Measurements from ENCODE around the gene SLC22A23.
A peak's percentile ranks its signal among the peaks of the same experiment; 100 is the strongest.

Gene SLC22A23

GRCh38 chr6:3438190-3439167 is 18.4 kb downstream of the SLC22A23 start:
- DNase-seq (ENCODE audit: low spot score): no peak

GRCh38 chr6:3433005-3433404 is 23.8 kb downstream of the SLC22A23 start:
- no peak overlapping the region for H3K4me3 ChIP-seq (ENCODE audit: severe bottlenecking)
- ATAC-seq (ENCODE audit: low read depth) (no peak), DNase-seq (ENCODE audit: low spot score) (no peak)
- H3K9me3 ChIP-seq (ENCODE audit: severe bottlenecking): no peaks in the 10 kb centered on the region
- H3K27ac ChIP-seq (ENCODE audit: poor library complexity, severe bottlenecking): peak overlapping the region; percentile 88
- TF ChIP-seq, protein P1, sequence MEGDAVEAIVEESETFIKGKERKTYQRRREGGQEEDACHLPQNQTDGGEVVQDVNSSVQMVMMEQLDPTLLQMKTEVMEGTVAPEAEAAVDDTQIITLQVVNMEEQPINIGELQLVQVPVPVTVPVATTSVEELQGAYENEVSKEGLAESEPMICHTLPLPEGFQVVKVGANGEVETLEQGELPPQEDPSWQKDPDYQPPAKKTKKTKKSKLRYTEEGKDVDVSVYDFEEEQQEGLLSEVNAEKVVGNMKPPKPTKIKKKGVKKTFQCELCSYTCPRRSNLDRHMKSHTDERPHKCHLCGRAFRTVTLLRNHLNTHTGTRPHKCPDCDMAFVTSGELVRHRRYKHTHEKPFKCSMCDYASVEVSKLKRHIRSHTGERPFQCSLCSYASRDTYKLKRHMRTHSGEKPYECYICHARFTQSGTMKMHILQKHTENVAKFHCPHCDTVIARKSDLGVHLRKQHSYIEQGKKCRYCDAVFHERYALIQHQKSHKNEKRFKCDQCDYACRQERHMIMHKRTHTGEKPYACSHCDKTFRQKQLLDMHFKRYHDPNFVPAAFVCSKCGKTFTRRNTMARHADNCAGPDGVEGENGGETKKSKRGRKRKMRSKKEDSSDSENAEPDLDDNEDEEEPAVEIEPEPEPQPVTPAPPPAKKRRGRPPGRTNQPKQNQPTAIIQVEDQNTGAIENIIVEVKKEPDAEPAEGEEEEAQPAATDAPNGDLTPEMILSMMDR (IDR thresholded peaks at IDR 0.05; ENCODE audit: poor library complexity, severe bottlenecking): no peak
- no peaks in the 10 kb centered on the region for H3K27me3 ChIP-seq (ENCODE audit: insufficient read depth, poor library complexity, severe bottlenecking)
- peaks cover 29% of the 10 kb centered on the region for H3K4me1 ChIP-seq (ENCODE audit: insufficient read depth, poor library complexity, severe bottlenecking)
- no peaks in the 10 kb centered on the region for H3K36me3 ChIP-seq (ENCODE audit: low read depth)

More at GRCh38 chr6:3438190-3439167, 18.4 kb downstream of the SLC22A23 start:
- no peaks in the 10 kb centered on the region for H3K27me3 ChIP-seq (ENCODE audit: insufficient read depth, poor library complexity, severe bottlenecking)
- peaks cover 17% of the 10 kb centered on the region for H3K4me1 ChIP-seq (ENCODE audit: insufficient read depth, poor library complexity, severe bottlenecking)
- peak; percentile 85 for ATAC-seq (ENCODE audit: low read depth)
- H3K36me3 ChIP-seq (ENCODE audit: low read depth): no peaks in the 10 kb centered on the region
- TF ChIP-seq, protein P1 (IDR thresholded peaks at IDR 0.05; ENCODE audit: poor library complexity, severe bottlenecking): no peak
- H3K4me3 ChIP-seq (ENCODE audit: severe bottlenecking): no peak overlapping the region
- no peaks in the 10 kb centered on the region for H3K9me3 ChIP-seq (ENCODE audit: severe bottlenecking)
- no peak overlapping the region for H3K27ac ChIP-seq (ENCODE audit: poor library complexity, severe bottlenecking)

DNA sequence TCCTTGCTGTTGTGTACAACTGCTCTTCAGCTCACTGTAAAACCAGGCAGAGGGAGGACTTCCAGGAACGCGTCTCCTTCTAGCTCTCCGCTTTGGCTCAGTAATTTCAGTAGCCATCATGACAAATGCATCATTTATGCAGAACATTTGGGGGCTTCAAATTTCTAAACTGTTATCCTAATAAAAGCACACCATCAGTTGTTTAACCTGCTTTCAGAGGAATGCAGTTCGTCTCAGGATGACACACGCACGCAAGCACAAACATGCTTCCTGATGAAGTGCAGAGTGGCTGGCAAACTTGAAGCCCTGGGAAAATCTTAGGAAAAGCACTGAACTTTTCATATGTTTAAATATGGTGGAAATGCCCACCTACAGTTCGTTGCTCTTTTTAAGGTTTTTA is 24.4 kb downstream of the SLC22A23 start:
- Histone ChIP-seq H3K27ac (ENCODE audit: poor library complexity, severe bottlenecking) (peak overlapping the region; percentile 88), H3K9me3 (ENCODE audit: severe bottlenecking) (no peaks in the 10 kb centered on the region), H3K27me3 (ENCODE audit: insufficient read depth, poor library complexity, severe bottlenecking) (no peaks in the 10 kb centered on the region), H3K4me3 (ENCODE audit: severe bottlenecking) (no peak overlapping the region), H3K4me1 (ENCODE audit: insufficient read depth, poor library complexity, severe bottlenecking) (peaks cover 32% of the 10 kb centered on the region), H3K36me3 (ENCODE audit: low read depth) (no peaks in the 10 kb centered on the region)
- TF ChIP-seq, protein P1 (IDR thresholded peaks at IDR 0.05; ENCODE audit: poor library complexity, severe bottlenecking): no peak
- ATAC-seq (ENCODE audit: low read depth) (peak; percentile 84), DNase-seq (ENCODE audit: low spot score) (no peak)

DNA sequence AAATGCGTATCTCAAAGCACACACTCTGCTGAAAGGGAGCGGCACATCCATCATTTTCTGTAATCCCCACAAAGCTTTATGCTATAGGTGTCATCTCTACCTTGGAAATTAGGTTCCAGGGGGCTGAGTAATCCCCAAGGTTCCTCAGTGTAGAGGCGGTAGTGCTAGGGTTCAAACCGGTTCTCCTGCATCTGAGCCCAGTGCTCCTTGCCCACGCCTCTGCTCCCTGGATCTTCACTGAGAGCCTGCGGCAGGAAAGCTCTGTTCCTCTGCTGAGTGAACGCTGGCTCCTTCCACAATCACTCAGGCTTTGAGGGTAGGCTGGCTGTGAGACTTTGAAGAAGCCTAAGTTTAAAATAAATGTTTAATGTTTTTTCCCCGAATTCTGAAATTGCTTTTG is 24.9 kb downstream of the SLC22A23 start:
- Histone ChIP-seq H3K27ac (ENCODE audit: poor library complexity, severe bottlenecking) (peak overlapping the region; percentile 88), H3K9me3 (ENCODE audit: severe bottlenecking) (no peaks in the 10 kb centered on the region), H3K27me3 (ENCODE audit: insufficient read depth, poor library complexity, severe bottlenecking) (no peaks in the 10 kb centered on the region), H3K36me3 (ENCODE audit: low read depth) (no peaks in the 10 kb centered on the region), H3K4me3 (ENCODE audit: severe bottlenecking) (no peak overlapping the region), H3K4me1 (ENCODE audit: insufficient read depth, poor library complexity, severe bottlenecking) (peaks cover 37% of the 10 kb centered on the region)
- DNase-seq (ENCODE audit: low spot score) (no peak), ATAC-seq (ENCODE audit: low read depth) (peak; percentile 68)
- TF ChIP-seq, protein P1 (IDR thresholded peaks at IDR 0.05; ENCODE audit: poor library complexity, severe bottlenecking): no peak

DNA sequence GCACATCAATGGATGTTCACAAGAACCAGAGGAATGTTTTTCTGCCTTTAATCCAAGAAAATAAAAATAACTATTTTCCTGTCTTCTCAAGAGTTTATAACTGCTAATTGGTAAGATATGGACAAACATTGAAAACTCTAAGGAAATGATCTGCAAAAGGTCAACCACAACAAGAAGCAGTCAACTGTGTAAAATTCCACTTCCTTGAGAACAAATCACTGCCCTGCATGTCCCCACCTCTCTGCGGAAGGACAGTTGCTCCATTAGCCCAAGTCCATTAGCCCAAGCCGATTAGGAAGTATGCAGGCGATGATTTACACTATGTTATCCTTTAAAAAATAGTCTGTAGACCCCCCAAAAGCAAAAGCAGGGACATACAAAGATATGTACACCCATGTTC is 27.6 kb downstream of the SLC22A23 start:
- TF ChIP-seq, protein P1 (IDR thresholded peaks at IDR 0.05; ENCODE audit: poor library complexity, severe bottlenecking): no peak
- no peak for ATAC-seq (ENCODE audit: low read depth)

More for the DNA sequence above, 27.6 kb downstream of the SLC22A23 start:
- Histone ChIP-seq H3K27ac (ENCODE audit: poor library complexity, severe bottlenecking) (no peak overlapping the region), H3K27me3 (ENCODE audit: insufficient read depth, poor library complexity, severe bottlenecking) (no peaks in the 10 kb centered on the region), H3K4me1 (ENCODE audit: insufficient read depth, poor library complexity, severe bottlenecking) (peaks cover 50% of the 10 kb centered on the region), H3K9me3 (ENCODE audit: severe bottlenecking) (no peaks in the 10 kb centered on the region), H3K4me3 (ENCODE audit: severe bottlenecking) (no peak overlapping the region), H3K36me3 (ENCODE audit: low read depth) (no peaks in the 10 kb centered on the region)
- DNase-seq (ENCODE audit: low spot score): no peak

Measured in RWPE2 (cell line).